Left colon (tissue), 2 donors: ENCODE measurements around the gene PSMG1. TPM values are rescaled to one million over a fixed set of nuclear protein-coding genes. Genes with fewer than 3 reads are reported as not detected.

Experiments
- ATAC-seq: fragments of 200-7000 bp; cut with Tn5 transposase; one replicate; pipeline ENCODE4 v1.9.1; 2020; ENCODE audit warnings: mild to moderate bottlenecking, moderate library complexity
- DNase-seq, 2 donors: peaks; one replicate each; pipeline ENCODE4 v3.0.0-alpha.2; 2020
- intact Hi-C, 2 donors: fragments of 100-400 bp; cut with DNase I in 1 of 2; cut with micrococcal nuclease in 1 of 2; formaldehyde crosslinking; loops; one replicate each; pipeline versions ENCODE4 v1.11.2 to v1.14.0; 2022; cut with DNase I, micrococcal nuclease
- total RNA-seq, 2 donors: library from RNA; stranded (reverse); fragmentation: NEBNext Ultra II Directional; extraction: Animal tissue kit (Norgen Biotek cat#: 25700); gene quantifications; one replicate each; pipeline ENCODE4 v1.2.1, GENCODE V29; 2021
- donor health status: DM: no; HTN: no; CAD: no.
- donor health status: DM: yes; HTN: yes; CAD: no.

Gene PSMG1
- total RNA-seq, 2 donors from 2014 or later = 31.8 to 40.6 TPM

- DNase-seq (no peak), ATAC-seq (no peak)
- intact Hi-C loops = loop anchor here (5.0 to 10.0 kb wide), 2 partner anchors 403 to 630 kb away; no protein-coding TSS in a partner anchor
These were observed 45.7 kb downstream of the PSMG1 start for GRCh38 chr21:39137248-39138178.

GRCh38 chr21:39136711-39137110 lies 46.5 kb downstream of the PSMG1 start:
- ATAC-seq = no peak
- DNase-seq = no peak
- intact Hi-C loops = loop anchor here (5.0 to 10.0 kb wide), 2 partner anchors 402 to 629 kb away; no protein-coding TSS in a partner anchor

GRCh38 chr21:39136138-39136537 lies 47.1 kb downstream of the PSMG1 start:
- intact Hi-C loops = loop anchor here (5.0 to 10.0 kb wide), 2 partner anchors 401 to 629 kb away; no protein-coding TSS in a partner anchor
- DNase-seq (peak in 1 of 2 donors; percentile 33), ATAC-seq (peak; percentile 59)

- ATAC-seq = no peak
- intact Hi-C loops = loop anchor here in 1 of 2 donors (10.0 kb wide), 1 partner anchor 400 kb away; no protein-coding TSS in a partner anchor
- no peak for DNase-seq
These were observed 48.9 kb downstream of the PSMG1 start for GRCh38 chr21:39134288-39134810.

- DNase-seq (no peak), ATAC-seq (no peak)
- intact Hi-C loops = loop anchor here in 1 of 2 donors (10.0 kb wide), 1 partner anchor 397 kb away; no protein-coding TSS in a partner anchor
These were observed 51.0 kb downstream of the PSMG1 start for GRCh38 chr21:39132248-39132647.

- intact Hi-C loops = loop anchor here in 1 of 2 donors (10.0 kb wide), 1 partner anchor 397 kb away; no protein-coding TSS in a partner anchor
- DNase-seq = no peak
- no peak for ATAC-seq
These were observed 51.5 kb downstream of the PSMG1 start for GRCh38 chr21:39131791-39132190.

GRCh38 chr21:39127506-39127905 lies 55.7 kb downstream of the PSMG1 start:
- DNase-seq = no peak
- no peak for ATAC-seq
- intact Hi-C loops = loop anchor here in 1 of 2 donors (5.0 kb wide), 2 partner anchors 325 to 395 kb away; no protein-coding TSS in a partner anchor

GRCh38 chr21:39126486-39126806 lies 56.8 kb downstream of the PSMG1 start:
- ATAC-seq (peak; percentile 10), DNase-seq (no peak)
- intact Hi-C loops = loop anchor here in 1 of 2 donors (5.0 kb wide), 2 partner anchors 324 to 394 kb away; no protein-coding TSS in a partner anchor

GRCh38 chr21:39125752-39126485 lies 57.3 kb downstream of the PSMG1 start:
- intact Hi-C loops = loop anchor here in 1 of 2 donors (5.0 kb wide), 2 partner anchors 324 to 394 kb away; no protein-coding TSS in a partner anchor
- ATAC-seq = peak; percentile 98
- DNase-seq = peak; percentile 40 to 58

Other genes with a start within 250 kb of the PSMG1 start
- gene BRWD1, start 130.2 kb upstream of the PSMG1 start, total RNA-seq = 10 to 100 TPM; 45.8 to 51.5 TPM
- 100 to 1,000 TPM; 162 to 193 TPM for gene HMGN1, start 165.6 kb upstream of the PSMG1 start, total RNA-seq